B cell (primary cell): Measurements from ENCODE around the gene CNIH1.

Source experiments
- CTCF ChIP-seq: fragments of 200-600 bp; IDR thresholded peaks from one replicate; pipeline ENCODE4 v1.8.0; 2022; ENCODE audit warnings: antibody characterized with exemption, mild to moderate bottlenecking
- EZH2 ChIP-seq: IDR thresholded peaks from 2 replicates; pipeline ENCODE4 v1.6.1; 2012; ENCODE audit warnings: borderline replicate concordance, low read depth, mild to moderate bottlenecking, moderate library complexity, low read length; ENCODE audit not compliant: insufficient read depth, poor library complexity, severe bottlenecking

GRCh38 chr14:54443981-54444380 lies 2.8 kb upstream of the CNIH1 start:
- no peak for TF ChIP-seq CTCF
- no peak for TF ChIP-seq EZH2
